HL-60 (cell line): Measurements from ENCODE around the gene MCUB.

Experiments used
- DNase-seq, 2 experiments: peaks; one replicate each; pipeline ENCODE4 v3.0.0-alpha.2; 2010 to 2020; ENCODE audit warnings: low read depth in 1 of 2, low spot score in 1 of 2
- H3K27ac ChIP-seq: fragments of 250-450 bp; sonication (Bioruptor Pico); replicated peaks from 2 replicates; pipeline ENCODE4 v1.5.1; 2020; ENCODE audit warnings: mild to moderate bottlenecking, moderate library complexity
- H3K27me3 ChIP-seq: fragments of 250-450 bp; sonication (Bioruptor Pico); 2 replicates; pipeline ENCODE4 v1.5.1; 2021; ENCODE audit warnings: mild to moderate bottlenecking, moderate library complexity; ENCODE audit not compliant: insufficient read depth, poor library complexity, severe bottlenecking
- H3K4me3 ChIP-seq: replicated peaks from 2 replicates; pipeline ENCODE4 v1.5.1; 2011; ENCODE audit warnings: mild to moderate bottlenecking, control low read depth, low read length; ENCODE audit not compliant: insufficient read depth
- GABPA ChIP-seq: IDR thresholded peaks from 2 replicates; pipeline ENCODE4 v1.6.1; 2012; ENCODE audit warnings: low read depth
- POLR2AphosphoS5 ChIP-seq: IDR thresholded peaks from 2 replicates; pipeline ENCODE4 v1.6.1; 2012; ENCODE audit warnings: low read depth
- SPI1 ChIP-seq: IDR thresholded peaks from 2 replicates; pipeline ENCODE4 v1.6.1; 2012; ENCODE audit warnings: low read depth, mild to moderate bottlenecking, borderline replicate concordance
- TF ChIP-seq, protein P1 (sequence below): IDR thresholded peaks from 2 replicates; pipeline ENCODE4 v1.6.1; 2012; ENCODE audit warnings: low read depth; ENCODE audit not compliant: insufficient replicate concordance
- TF ChIP-seq, protein P2 (sequence below): IDR thresholded peaks from one replicate; pipeline ENCODE4 v1.5.1; 2011; ENCODE audit warnings: low read length, control low read depth, inconsistent platforms; ENCODE audit not compliant: insufficient read depth

Gene MCUB

DNA sequence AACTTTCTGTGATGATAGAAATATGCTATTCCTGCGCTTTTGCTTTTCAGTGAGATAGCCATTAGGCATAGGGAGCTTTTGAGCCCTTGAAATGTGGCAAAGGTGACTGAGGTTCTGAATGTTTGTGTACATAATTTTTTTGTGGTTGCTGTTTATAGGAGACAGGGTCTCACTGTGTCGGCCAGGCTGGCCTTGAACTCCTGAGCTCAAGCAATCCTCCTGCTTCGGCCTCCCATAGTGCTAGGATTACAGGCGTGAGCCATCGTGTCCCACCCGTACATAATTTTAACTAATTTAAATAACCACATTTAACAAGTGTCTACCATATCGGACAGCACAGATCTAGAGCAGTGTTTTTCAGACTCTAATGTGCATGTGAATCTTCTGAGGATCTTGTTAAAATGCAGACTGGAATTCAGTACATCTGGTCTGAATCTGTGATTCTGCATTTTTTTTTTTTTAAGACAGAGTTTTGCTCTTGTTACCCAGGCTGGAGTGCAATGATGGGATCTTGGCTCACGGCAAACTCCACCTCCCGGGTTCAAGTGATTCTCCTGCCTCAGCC lies 97.9 kb downstream of the MCUB start:
- H3K4me3 ChIP-seq = no peak overlapping the region
- H3K27me3 ChIP-seq = no peaks in the 10 kb centered on the region
- no peak for DNase-seq
- H3K27ac ChIP-seq = no peak overlapping the region
- no peak for TF ChIP-seq SPI1
- no peak for TF ChIP-seq POLR2AphosphoS5
- TF ChIP-seq, protein P1, sequence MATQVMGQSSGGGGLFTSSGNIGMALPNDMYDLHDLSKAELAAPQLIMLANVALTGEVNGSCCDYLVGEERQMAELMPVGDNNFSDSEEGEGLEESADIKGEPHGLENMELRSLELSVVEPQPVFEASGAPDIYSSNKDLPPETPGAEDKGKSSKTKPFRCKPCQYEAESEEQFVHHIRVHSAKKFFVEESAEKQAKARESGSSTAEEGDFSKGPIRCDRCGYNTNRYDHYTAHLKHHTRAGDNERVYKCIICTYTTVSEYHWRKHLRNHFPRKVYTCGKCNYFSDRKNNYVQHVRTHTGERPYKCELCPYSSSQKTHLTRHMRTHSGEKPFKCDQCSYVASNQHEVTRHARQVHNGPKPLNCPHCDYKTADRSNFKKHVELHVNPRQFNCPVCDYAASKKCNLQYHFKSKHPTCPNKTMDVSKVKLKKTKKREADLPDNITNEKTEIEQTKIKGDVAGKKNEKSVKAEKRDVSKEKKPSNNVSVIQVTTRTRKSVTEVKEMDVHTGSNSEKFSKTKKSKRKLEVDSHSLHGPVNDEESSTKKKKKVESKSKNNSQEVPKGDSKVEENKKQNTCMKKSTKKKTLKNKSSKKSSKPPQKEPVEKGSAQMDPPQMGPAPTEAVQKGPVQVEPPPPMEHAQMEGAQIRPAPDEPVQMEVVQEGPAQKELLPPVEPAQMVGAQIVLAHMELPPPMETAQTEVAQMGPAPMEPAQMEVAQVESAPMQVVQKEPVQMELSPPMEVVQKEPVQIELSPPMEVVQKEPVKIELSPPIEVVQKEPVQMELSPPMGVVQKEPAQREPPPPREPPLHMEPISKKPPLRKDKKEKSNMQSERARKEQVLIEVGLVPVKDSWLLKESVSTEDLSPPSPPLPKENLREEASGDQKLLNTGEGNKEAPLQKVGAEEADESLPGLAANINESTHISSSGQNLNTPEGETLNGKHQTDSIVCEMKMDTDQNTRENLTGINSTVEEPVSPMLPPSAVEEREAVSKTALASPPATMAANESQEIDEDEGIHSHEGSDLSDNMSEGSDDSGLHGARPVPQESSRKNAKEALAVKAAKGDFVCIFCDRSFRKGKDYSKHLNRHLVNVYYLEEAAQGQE = no peak
- TF ChIP-seq, protein P2, sequence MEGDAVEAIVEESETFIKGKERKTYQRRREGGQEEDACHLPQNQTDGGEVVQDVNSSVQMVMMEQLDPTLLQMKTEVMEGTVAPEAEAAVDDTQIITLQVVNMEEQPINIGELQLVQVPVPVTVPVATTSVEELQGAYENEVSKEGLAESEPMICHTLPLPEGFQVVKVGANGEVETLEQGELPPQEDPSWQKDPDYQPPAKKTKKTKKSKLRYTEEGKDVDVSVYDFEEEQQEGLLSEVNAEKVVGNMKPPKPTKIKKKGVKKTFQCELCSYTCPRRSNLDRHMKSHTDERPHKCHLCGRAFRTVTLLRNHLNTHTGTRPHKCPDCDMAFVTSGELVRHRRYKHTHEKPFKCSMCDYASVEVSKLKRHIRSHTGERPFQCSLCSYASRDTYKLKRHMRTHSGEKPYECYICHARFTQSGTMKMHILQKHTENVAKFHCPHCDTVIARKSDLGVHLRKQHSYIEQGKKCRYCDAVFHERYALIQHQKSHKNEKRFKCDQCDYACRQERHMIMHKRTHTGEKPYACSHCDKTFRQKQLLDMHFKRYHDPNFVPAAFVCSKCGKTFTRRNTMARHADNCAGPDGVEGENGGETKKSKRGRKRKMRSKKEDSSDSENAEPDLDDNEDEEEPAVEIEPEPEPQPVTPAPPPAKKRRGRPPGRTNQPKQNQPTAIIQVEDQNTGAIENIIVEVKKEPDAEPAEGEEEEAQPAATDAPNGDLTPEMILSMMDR = no peak
- no peak for TF ChIP-seq GABPA

DNA sequence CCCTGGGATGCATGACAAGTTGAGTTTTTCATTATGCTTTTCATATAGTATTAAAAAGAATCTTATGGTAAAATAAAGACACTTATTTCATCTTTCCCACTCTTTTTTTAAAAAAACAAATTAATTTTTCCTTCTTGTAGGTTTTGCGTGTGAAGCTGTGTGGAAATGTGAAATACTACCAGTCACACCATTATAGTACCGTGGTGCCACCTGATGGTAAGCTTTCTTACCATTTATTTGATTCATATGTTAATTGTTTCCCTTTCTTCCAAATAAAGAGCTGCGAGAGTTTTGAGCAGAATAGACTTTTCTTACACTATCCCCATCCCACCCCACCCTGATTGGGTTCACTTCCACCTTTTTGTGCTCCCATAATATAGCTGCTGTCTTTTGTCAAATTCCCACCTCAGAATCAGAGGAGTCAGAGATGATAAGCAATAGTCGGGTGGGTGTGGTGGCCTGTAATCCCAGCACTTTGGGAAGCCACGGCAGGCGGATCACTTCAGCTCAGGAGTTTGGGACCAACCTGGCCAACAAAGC lies 98.9 kb downstream of the MCUB start:
- no peak for DNase-seq
- Histone ChIP-seq H3K4me3 (no peak overlapping the region), H3K27me3 (no peaks in the 10 kb centered on the region), H3K27ac (no peak overlapping the region)
- TF ChIP-seq POLR2AphosphoS5 (no peak), GABPA (no peak), SPI1 (no peak)
- TF ChIP-seq, protein P1 = no peak
- TF ChIP-seq, protein P2 = no peak

DNA sequence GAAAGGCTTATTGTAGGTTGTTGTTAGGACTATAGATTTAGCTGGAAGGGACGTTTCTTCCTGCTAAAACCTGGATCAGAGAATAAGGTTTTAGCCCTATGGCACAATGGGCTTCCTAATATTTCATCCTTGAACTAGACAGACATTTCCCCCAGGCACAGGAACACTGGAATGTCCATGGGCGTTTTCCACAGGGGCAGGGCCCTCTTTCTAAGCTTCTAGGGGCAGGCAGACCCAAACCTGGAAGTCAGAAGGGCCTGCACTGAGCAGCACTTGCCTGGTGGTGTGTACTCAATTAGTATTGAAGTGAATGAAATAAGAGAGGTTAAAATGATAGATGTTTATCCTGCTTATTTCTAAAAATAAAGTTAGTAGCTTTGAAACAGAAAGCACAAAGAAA lies 102.1 kb downstream of the MCUB start:
- TF ChIP-seq POLR2AphosphoS5 (no peak), SPI1 (no peak), GABPA (no peak)
- TF ChIP-seq, protein P1 = no peak
- TF ChIP-seq, protein P2 = no peak
- Histone ChIP-seq H3K27ac (no peak overlapping the region), H3K4me3 (no peak overlapping the region), H3K27me3 (no peaks in the 10 kb centered on the region)
- no peak for DNase-seq
